ES-I3 (cell line): ENCODE measurements around the gene BANF1.

ENCODE experiments used
- H3K36me3 ChIP-seq: 2 replicates; pipeline ENCODE4 v1.6.1; 2013; ENCODE audit warnings: mild to moderate bottlenecking, low read length, control low read depth, moderate library complexity; ENCODE audit not compliant: insufficient read depth
- H3K4me1 ChIP-seq: 2 replicates; pipeline ENCODE4 v1.6.1; 2013; ENCODE audit warnings: mild to moderate bottlenecking, control low read depth, low read length; ENCODE audit not compliant: insufficient read depth
- H3K9ac ChIP-seq: 2 replicates; pipeline ENCODE4 v1.6.1; 2013; ENCODE audit warnings: low read depth, mild to moderate bottlenecking, low read length, moderate library complexity
- H3K9me3 ChIP-seq: 2 replicates; pipeline ENCODE4 v1.6.1; 2013; ENCODE audit warnings: mild to moderate bottlenecking, low read length, moderate library complexity; ENCODE audit not compliant: control insufficient read depth, insufficient read depth

BANF1 gene

GRCh38 chr11:66032957-66033735, 30.8 kb downstream of the BANF1 start:
- H3K36me3 ChIP-seq = no peaks in the 10 kb centered on the region
- H3K9ac ChIP-seq = no peak overlapping the region
- H3K9me3 ChIP-seq = no peaks in the 10 kb centered on the region
- H3K4me1 ChIP-seq = no peaks in the 10 kb centered on the region

- no peak overlapping the region for H3K9ac ChIP-seq
- H3K9me3 ChIP-seq = no peaks in the 10 kb centered on the region
- H3K4me1 ChIP-seq = no peaks in the 10 kb centered on the region
- H3K36me3 ChIP-seq = no peaks in the 10 kb centered on the region
Observed at GRCh38 chr11:66035653-66036333, 33.5 kb downstream of the BANF1 start.

GRCh38 chr11:66036334-66036710, 34.0 kb downstream of the BANF1 start:
- Histone ChIP-seq H3K9me3 (no peaks in the 10 kb centered on the region), H3K9ac (no peak overlapping the region), H3K4me1 (no peaks in the 10 kb centered on the region), H3K36me3 (no peaks in the 10 kb centered on the region)

- Histone ChIP-seq H3K4me1 (no peaks in the 10 kb centered on the region), H3K36me3 (no peaks in the 10 kb centered on the region), H3K9ac (no peak overlapping the region), H3K9me3 (no peaks in the 10 kb centered on the region)
Observed at GRCh38 chr11:66037327-66037726, 35.0 kb downstream of the BANF1 start.

- H3K9me3 ChIP-seq = no peaks in the 10 kb centered on the region
- H3K36me3 ChIP-seq = no peaks in the 10 kb centered on the region
- peaks cover under 1% of the 10 kb centered on the region; the same call in 1 of the 2 replicates for H3K4me1 ChIP-seq
- no peak overlapping the region for H3K9ac ChIP-seq
Observed at GRCh38 chr11:66039765-66040164, 37.5 kb downstream of the BANF1 start.

- Histone ChIP-seq H3K9me3 (no peaks in the 10 kb centered on the region), H3K9ac (no peak overlapping the region), H3K36me3 (no peaks in the 10 kb centered on the region), H3K4me1 (peaks cover 3% of the 10 kb centered on the region; the same call in 1 of the 2 replicates)
Observed at GRCh38 chr11:66042227-66042995, 40.1 kb downstream of the BANF1 start.

GRCh38 chr11:66042996-66043906, 40.9 kb downstream of the BANF1 start:
- H3K9me3 ChIP-seq = no peaks in the 10 kb centered on the region
- peaks cover 3% of the 10 kb centered on the region; the same call in 1 of the 2 replicates for H3K4me1 ChIP-seq
- H3K9ac ChIP-seq = no peak overlapping the region
- H3K36me3 ChIP-seq = no peaks in the 10 kb centered on the region

GRCh38 chr11:66044757-66045156, 42.5 kb downstream of the BANF1 start:
- no peaks in the 10 kb centered on the region for H3K9me3 ChIP-seq
- no peak overlapping the region for H3K9ac ChIP-seq
- H3K36me3 ChIP-seq = no peaks in the 10 kb centered on the region
- peaks cover 8% of the 10 kb centered on the region; the same call in 1 of the 2 replicates for H3K4me1 ChIP-seq

GRCh38 chr11:66045177-66045639, 42.9 kb downstream of the BANF1 start:
- Histone ChIP-seq H3K9ac (no peak overlapping the region), H3K4me1 (peaks cover 8% of the 10 kb centered on the region; the same call in 1 of the 2 replicates), H3K36me3 (no peaks in the 10 kb centered on the region), H3K9me3 (no peaks in the 10 kb centered on the region)

GRCh38 chr11:66046901-66047300, 44.6 kb downstream of the BANF1 start:
- H3K9ac ChIP-seq = no peak overlapping the region

GRCh38 chr11:66047541-66048365, 45.5 kb downstream of the BANF1 start:
- Histone ChIP-seq H3K9me3 (no peaks in the 10 kb centered on the region), H3K4me1 (peaks cover 15% of the 10 kb centered on the region; the same call in 1 of the 2 replicates), H3K9ac (no peak overlapping the region), H3K36me3 (no peaks in the 10 kb centered on the region)

More at GRCh38 chr11:66046901-66047300, 44.6 kb downstream of the BANF1 start:
- Histone ChIP-seq H3K36me3 (no peaks in the 10 kb centered on the region), H3K9me3 (no peaks in the 10 kb centered on the region), H3K4me1 (peaks cover 15% of the 10 kb centered on the region; the same call in 1 of the 2 replicates)

GRCh38 chr11:66048547-66049323, 46.4 kb downstream of the BANF1 start, which contains the start of gene GAL3ST3:
TSS of gene GAL3ST3 (minus strand) at chr11:66049161. CDS start at chr11:66045415, 3,746 bp downstream.
- Histone ChIP-seq H3K9me3 (no peaks in the 10 kb centered on the region), H3K36me3 (no peaks in the 10 kb centered on the region), H3K9ac (peak within 1 kb of the TSS; percentile 51; the same call in 1 of the 2 replicates), H3K4me1 (peaks cover 15% of the 10 kb centered on the region; the same call in 1 of the 2 replicates)
